ENCODE data around the gene CIART. TPM values are rescaled to one million over a fixed set of nuclear protein-coding genes. Genes with fewer than 3 reads are reported as not detected.
"Not testable (repeated sequence)": the region's sequence is repeated elsewhere in the genome, so short reads cannot be mapped to it uniquely, and the experiment has no call there.

The CIART gene, protein sequence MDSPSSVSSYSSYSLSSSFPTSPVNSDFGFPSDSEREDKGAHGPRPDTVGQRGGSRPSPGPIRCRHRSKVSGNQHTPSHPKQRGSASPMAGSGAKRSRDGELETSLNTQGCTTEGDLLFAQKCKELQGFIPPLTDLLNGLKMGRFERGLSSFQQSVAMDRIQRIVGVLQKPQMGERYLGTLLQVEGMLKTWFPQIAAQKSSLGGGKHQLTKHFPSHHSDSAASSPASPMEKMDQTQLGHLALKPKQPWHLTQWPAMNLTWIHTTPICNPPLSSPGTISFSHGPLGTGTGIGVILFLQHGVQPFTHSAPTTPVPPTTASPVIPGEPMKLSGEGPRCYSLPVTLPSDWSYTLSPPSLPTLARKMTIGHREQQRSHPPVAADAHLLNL
- total RNA-seq, result 1 to 10 TPM; 3.0 to 6.6 TPM
- 10 to 100 TPM in 1 of 2 donors, 1 to 10 TPM in 1; 5.3 to 18.0 TPM for polyA plus RNA-seq
- long read RNA-seq, donor 1, partial matches to known transcripts, result 0 of 1 reads
- long read RNA-seq, donor 1, other reads (novel, unspliced or antisense), result 0 of 1 reads
- long read RNA-seq, donor 2, partial matches to known transcripts, result 0 of 2 reads
- long read RNA-seq, donor 2, other reads (novel, unspliced or antisense), result 1 of 2 reads

DNA sequence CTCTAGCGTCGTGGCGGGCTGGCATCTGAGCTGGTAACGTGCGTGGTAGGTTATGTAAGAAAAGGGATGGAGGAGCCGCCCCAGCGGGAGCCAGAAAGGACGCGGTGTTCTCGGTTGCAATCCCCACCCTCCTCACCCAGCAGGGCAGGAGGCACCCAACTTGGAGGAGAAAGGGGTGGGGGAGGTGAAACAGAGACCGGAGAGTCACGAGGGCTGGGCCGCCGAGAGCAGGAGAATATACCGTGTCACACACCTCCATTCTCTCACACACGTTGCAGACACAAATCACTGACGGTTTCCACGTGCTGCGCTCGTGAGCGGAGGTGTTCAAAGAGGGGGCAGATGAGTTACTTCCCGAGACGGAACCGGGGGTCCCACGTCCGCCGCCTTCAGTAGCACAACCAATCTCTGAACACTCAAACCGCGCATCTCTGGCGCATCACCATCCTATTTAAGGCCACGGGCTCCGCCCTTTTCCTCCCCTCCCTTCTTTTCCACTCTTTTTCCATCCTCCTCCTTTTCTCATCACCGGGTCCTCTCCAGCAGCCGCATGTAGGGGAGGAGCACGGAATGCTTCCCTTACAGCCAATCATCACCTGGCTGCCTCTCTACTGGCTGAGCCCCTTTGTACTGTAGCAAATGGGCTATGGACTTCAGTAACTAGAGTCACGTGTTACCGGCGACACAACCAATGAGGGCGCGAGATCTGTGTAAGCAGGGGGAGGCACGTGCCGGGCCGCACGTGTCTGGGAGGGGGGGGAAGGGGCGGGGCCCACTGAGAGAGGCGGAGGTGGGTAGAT lies at the start of gene CIART:
Gene CIART, plus strand, starts transcription at position 797 of the 800 bp plus-strand sequence. CDS start 714 bp downstream, outside the sequence.
- peaks cover 0 to 2% of the 10 kb centered on the region in 2 donors for H3K36me3 ChIP-seq (ENCODE audit: control insufficient read depth in 1 of 2, insufficient read depth in 2 of 2, low read length in 1 of 2)

GRCh38 chr1:150232921-150233320 lies 49.4 kb upstream of the CIART start:
- not testable (repeated sequence) for H3K4me1 ChIP-seq (ENCODE audit: control insufficient read depth in 1 of 2, insufficient read depth in 2 of 2, low read length in 2 of 2); ATAC-seq (ENCODE audit: low FRiP score); H3K9me3 ChIP-seq (ENCODE audit: control insufficient read depth, low read length); H3K36me3 ChIP-seq (ENCODE audit: control insufficient read depth in 1 of 2, insufficient read depth in 2 of 2, low read length in 1 of 2); H3K27ac ChIP-seq (ENCODE audit: low read depth in 1 of 2, low read length in 2 of 2); H3K4me3 ChIP-seq (ENCODE audit: low read length in 2 of 2); H3K27me3 ChIP-seq (ENCODE audit: control insufficient read depth in 1 of 2, insufficient read depth in 2 of 2, low read length in 1 of 2)
- 86 to 89% methylated on average over 10 of the region's 10 CpGs for WGBS, 2 donors
- DNase-seq, result peak in 1 of 2 donors; percentile 43
- intact Hi-C loops (cut with DNase I), result loop anchor here in 1 of 2 donors (5.0 kb wide), 1 partner anchor 71 kb away; no protein-coding TSS in a partner anchor

More for the DNA sequence above, at the start of gene CIART:
- H3K27me3 ChIP-seq (ENCODE audit: control insufficient read depth in 1 of 2, insufficient read depth in 2 of 2, low read length in 1 of 2), result no peaks in the 10 kb centered on the region
- H3K4me3 ChIP-seq (ENCODE audit: low read length in 2 of 2), result peak within 1 kb of the TSS; percentile 31 to 71
- no peaks in the 10 kb centered on the region for H3K4me1 ChIP-seq (ENCODE audit: control insufficient read depth in 1 of 2, insufficient read depth in 2 of 2, low read length in 2 of 2)
- ATAC-seq (ENCODE audit: low FRiP score) (peak; percentile 97), DNase-seq (peak; percentile 94 to 96)
- H3K27ac ChIP-seq (ENCODE audit: low read depth in 1 of 2, low read length in 2 of 2), result peak within 1 kb of the TSS; percentile 78 to 92
- H3K9me3 ChIP-seq (ENCODE audit: control insufficient read depth, low read length), result no peaks in the 10 kb centered on the region
- intact Hi-C loops (cut with DNase I), result loop anchor here (2.0 to 5.0 kb wide), 2 partner anchors 25 to 35 kb away; partner anchors contain the start of gene CA14 (in 2 of the 2)
- 0% methylated on average over 46 of the region's 46 CpGs for WGBS, 2 donors

DNA sequence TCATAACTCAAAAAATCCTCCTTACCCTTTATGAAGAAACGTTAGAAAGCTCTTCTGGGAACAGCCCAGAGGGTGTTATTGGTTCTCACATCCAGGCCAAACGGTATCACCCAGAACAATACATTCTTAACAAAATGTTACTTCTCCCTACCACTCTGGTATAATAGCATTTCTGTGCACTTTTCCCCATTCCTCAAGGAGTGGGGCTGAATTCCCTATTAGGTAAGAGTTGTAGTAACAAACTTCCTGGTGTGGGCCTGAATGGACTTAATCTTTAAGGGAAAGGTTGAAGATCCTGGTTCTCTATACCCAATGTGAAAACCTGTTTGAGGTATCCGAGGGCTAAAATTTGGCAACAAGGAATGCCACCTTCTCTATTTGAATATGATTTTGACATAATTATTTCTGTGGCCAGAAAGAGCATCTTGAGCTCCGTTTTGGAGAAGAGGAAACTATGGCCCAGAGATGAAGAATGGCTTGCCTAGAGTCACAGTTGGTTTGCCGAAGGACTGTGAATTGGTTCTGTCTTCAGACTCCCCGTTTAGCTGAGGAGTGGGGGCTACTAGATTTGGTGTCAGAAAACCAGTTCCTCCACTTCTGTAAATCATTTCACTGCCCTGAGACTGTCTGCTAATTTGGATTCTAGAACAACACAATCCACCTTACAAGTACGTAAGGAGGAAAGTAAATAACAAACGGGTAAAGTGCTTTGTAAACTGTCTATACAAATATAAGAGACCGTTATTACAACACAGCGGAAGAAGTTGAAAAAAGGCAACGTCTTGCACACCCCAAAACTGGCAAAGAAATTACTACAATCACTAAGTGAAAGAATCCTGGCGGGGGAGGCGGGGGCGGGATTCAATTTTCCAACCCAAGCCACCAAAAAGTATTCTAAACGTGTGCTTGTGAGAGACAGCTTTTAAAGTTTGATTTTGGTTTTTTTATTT lies 48.7 kb upstream of the CIART start:
- Histone ChIP-seq H3K4me1 (ENCODE audit: control insufficient read depth in 1 of 2, insufficient read depth in 2 of 2, low read length in 2 of 2) (no peaks in the 10 kb centered on the region), H3K36me3 (ENCODE audit: control insufficient read depth in 1 of 2, insufficient read depth in 2 of 2, low read length in 1 of 2) (no peaks in the 10 kb centered on the region), H3K27me3 (ENCODE audit: control insufficient read depth in 1 of 2, insufficient read depth in 2 of 2, low read length in 1 of 2) (no peaks in the 10 kb centered on the region), H3K9me3 (ENCODE audit: control insufficient read depth, low read length) (no peaks in the 10 kb centered on the region), H3K27ac (ENCODE audit: low read depth in 1 of 2, low read length in 2 of 2) (peak overlapping the region; percentile 39 to 93), H3K4me3 (ENCODE audit: low read length in 2 of 2) (peak overlapping the region; percentile 90 to 94)
- DNase-seq (peak in 1 of 2 donors; percentile 68), ATAC-seq (ENCODE audit: low FRiP score) (no peak)
- 1 to 3% methylated on average over 15 of the region's 15 CpGs for WGBS, 2 donors
- intact Hi-C loops (cut with DNase I), result loop anchor here in 1 of 2 donors (5.0 kb wide), 1 partner anchor 71 kb away; no protein-coding TSS in a partner anchor

GRCh38 chr1:150234309-150234565 lies 48.1 kb upstream of the CIART start:
- DNase-seq (no peak), ATAC-seq (ENCODE audit: low FRiP score) (no peak)
- intact Hi-C loops (cut with DNase I), result loop anchor here in 1 of 2 donors (5.0 kb wide), 1 partner anchor 72 kb away; no protein-coding TSS in a partner anchor
- WGBS, 2 donors, result 0 to 1% methylated on average over 9 of the region's 9 CpGs
- Histone ChIP-seq H3K27me3 (ENCODE audit: control insufficient read depth in 1 of 2, insufficient read depth in 2 of 2, low read length in 1 of 2) (no peaks in the 10 kb centered on the region), H3K4me3 (ENCODE audit: low read length in 2 of 2) (peak overlapping the region; percentile 90 to 94), H3K27ac (ENCODE audit: low read depth in 1 of 2, low read length in 2 of 2) (peak overlapping the region; percentile 39 to 93), H3K4me1 (ENCODE audit: control insufficient read depth in 1 of 2, insufficient read depth in 2 of 2, low read length in 2 of 2) (no peaks in the 10 kb centered on the region), H3K9me3 (ENCODE audit: control insufficient read depth, low read length) (no peaks in the 10 kb centered on the region), H3K36me3 (ENCODE audit: control insufficient read depth in 1 of 2, insufficient read depth in 2 of 2, low read length in 1 of 2) (no peaks in the 10 kb centered on the region)

- WGBS, 2 donors, result 0% methylated on average over 78 of the region's 78 CpGs
- no peaks in the 10 kb centered on the region for H3K36me3 ChIP-seq (ENCODE audit: control insufficient read depth in 1 of 2, insufficient read depth in 2 of 2, low read length in 1 of 2)
- H3K4me1 ChIP-seq (ENCODE audit: control insufficient read depth in 1 of 2, insufficient read depth in 2 of 2, low read length in 2 of 2), result no peaks in the 10 kb centered on the region
- peak overlapping the region; percentile 90 to 94 for H3K4me3 ChIP-seq (ENCODE audit: low read length in 2 of 2)
- ATAC-seq (ENCODE audit: low FRiP score) (peak; percentile 88), DNase-seq (peak; percentile 93)
- peak overlapping the region; percentile 77 to 93 for H3K27ac ChIP-seq (ENCODE audit: low read depth in 1 of 2, low read length in 2 of 2)
- intact Hi-C loops (cut with DNase I), result loop anchor here in 1 of 2 donors (5.0 kb wide), 1 partner anchor 72 kb away; no protein-coding TSS in a partner anchor
- H3K27me3 ChIP-seq (ENCODE audit: control insufficient read depth in 1 of 2, insufficient read depth in 2 of 2, low read length in 1 of 2), result no peaks in the 10 kb centered on the region
- no peaks in the 10 kb centered on the region for H3K9me3 ChIP-seq (ENCODE audit: control insufficient read depth, low read length)
These were observed 47.6 kb upstream of the CIART start for GRCh38 chr1:150234566-150235293.

GRCh38 chr1:150235294-150235851 lies 47.0 kb upstream of the CIART start:
- Histone ChIP-seq H3K4me3 (ENCODE audit: low read length in 2 of 2) (peak overlapping the region; percentile 90 to 94), H3K36me3 (ENCODE audit: control insufficient read depth in 1 of 2, insufficient read depth in 2 of 2, low read length in 1 of 2) (no peaks in the 10 kb centered on the region), H3K9me3 (ENCODE audit: control insufficient read depth, low read length) (no peaks in the 10 kb centered on the region), H3K27ac (ENCODE audit: low read depth in 1 of 2, low read length in 2 of 2) (peak overlapping the region; percentile 77 to 93), H3K27me3 (ENCODE audit: control insufficient read depth in 1 of 2, insufficient read depth in 2 of 2, low read length in 1 of 2) (no peaks in the 10 kb centered on the region), H3K4me1 (ENCODE audit: control insufficient read depth in 1 of 2, insufficient read depth in 2 of 2, low read length in 2 of 2) (no peaks in the 10 kb centered on the region)
- ATAC-seq (ENCODE audit: low FRiP score), result peak; percentile 42
- intact Hi-C loops (cut with DNase I), result no loop called here
- DNase-seq, result peak in 1 of 2 donors; percentile 77
- WGBS, 2 donors, result 0 to 1% methylated on average over 26 to 27 of the region's 27 CpGs

GRCh38 chr1:150235852-150236613 lies 46.3 kb upstream of the CIART start, which contains the start of gene ANP32E:
TSS of gene ANP32E (minus strand) at chr1:150236112. CDS start at chr1:150235786, 326 bp downstream.
- 0 to 1% methylated on average over 33 of the region's 33 CpGs for WGBS, 2 donors
- intact Hi-C loops (cut with DNase I), result no loop called here

More at GRCh38 chr1:150235852-150236613, 46.3 kb upstream of the CIART start, which contains the start of gene ANP32E:
- H3K4me1 ChIP-seq (ENCODE audit: control insufficient read depth in 1 of 2, insufficient read depth in 2 of 2, low read length in 2 of 2), result no peaks in the 10 kb centered on the region
- ATAC-seq (ENCODE audit: low FRiP score) (peak; percentile 95), DNase-seq (peak; percentile 96 to 97)
- peak within 1 kb of the TSS; percentile 90 to 94 for H3K4me3 ChIP-seq (ENCODE audit: low read length in 2 of 2)
- no peaks in the 10 kb centered on the region for H3K27me3 ChIP-seq (ENCODE audit: control insufficient read depth in 1 of 2, insufficient read depth in 2 of 2, low read length in 1 of 2)
- H3K9me3 ChIP-seq (ENCODE audit: control insufficient read depth, low read length), result no peaks in the 10 kb centered on the region
- no peaks in the 10 kb centered on the region for H3K36me3 ChIP-seq (ENCODE audit: control insufficient read depth in 1 of 2, insufficient read depth in 2 of 2, low read length in 1 of 2)
- peak within 1 kb of the TSS; percentile 77 to 93 for H3K27ac ChIP-seq (ENCODE audit: low read depth in 1 of 2, low read length in 2 of 2)
